HCT116 (cell line): ENCODE measurements around the gene NFATC1.

Experiments
- EZH2 ChIP-seq: fragments of 200-600 bp; sonication (generic); IDR thresholded peaks from 2 replicates; pipeline ENCODE4 v1.6.1; 2017; ENCODE audit warnings: antibody characterized with exemption, mixed run types
- EZH2phosphoT487 ChIP-seq: fragments of 200-600 bp; IDR thresholded peaks from 2 replicates; pipeline ENCODE4 v1.6.1; 2018; ENCODE audit warnings: antibody characterized with exemption, borderline replicate concordance
- FOSL1 ChIP-seq: IDR thresholded peaks from 2 replicates; pipeline ENCODE4 v1.6.1; 2012; ENCODE audit warnings: low read depth
- JUND ChIP-seq: IDR thresholded peaks from 2 replicates; pipeline ENCODE4 v1.6.1; 2012
- MAX ChIP-seq: IDR thresholded peaks from 2 replicates; pipeline ENCODE4 v1.6.1; 2012
- POLR2A ChIP-seq: IDR thresholded peaks from 2 replicates; pipeline ENCODE4 v1.7.0; 2011; ENCODE audit warnings: borderline replicate concordance; ENCODE audit not compliant: insufficient read depth, insufficient read length; ENCODE audit errors: extremely low read depth
- POLR2AphosphoS5 ChIP-seq: IDR thresholded peaks from 2 replicates; pipeline ENCODE4 v1.6.1; 2011; ENCODE audit warnings: mild to moderate bottlenecking, low read depth, low read length, moderate library complexity
- REST ChIP-seq: IDR thresholded peaks from 2 replicates; pipeline ENCODE4 v1.6.1; 2012; ENCODE audit warnings: low read depth
- SIN3A ChIP-seq: IDR thresholded peaks from 2 replicates; pipeline ENCODE4 v1.6.1; 2012; ENCODE audit warnings: low read depth
- ZFX ChIP-seq: fragments of 450-650 bp; IDR thresholded peaks from 2 replicates; pipeline ENCODE4 v1.6.1; 2017
- ZNF274 ChIP-seq: fragments of 200-500 bp; sonication (Bioruptor generic); IDR thresholded peaks from 2 replicates; pipeline ENCODE4 v1.6.1; 2014; ENCODE audit warnings: mild to moderate bottlenecking, low read depth, low read length, inconsistent platforms
- TF ChIP-seq, protein P1 (sequence below), 3 experiments: fragments of 200-600 bp in 1 of 3; sonication (generic) in 1 of 3; IDR thresholded peaks in 2 of 3; conservative IDR thresholded peaks in 1 of 3; 2 replicates each; pipeline ENCODE4 v1.5.1; 2012 to 2017; ENCODE audit warnings: low read depth in 2 of 3, low read length in 2 of 3, antibody characterized with exemption in 1 of 3, borderline replicate concordance in 1 of 3, control low read depth in 1 of 3, mild to moderate bottlenecking in 1 of 3, mixed read lengths in 1 of 3, mixed run types in 1 of 3, moderate library complexity in 1 of 3; ENCODE audit not compliant: insufficient read depth in 1 of 3

DNA sequence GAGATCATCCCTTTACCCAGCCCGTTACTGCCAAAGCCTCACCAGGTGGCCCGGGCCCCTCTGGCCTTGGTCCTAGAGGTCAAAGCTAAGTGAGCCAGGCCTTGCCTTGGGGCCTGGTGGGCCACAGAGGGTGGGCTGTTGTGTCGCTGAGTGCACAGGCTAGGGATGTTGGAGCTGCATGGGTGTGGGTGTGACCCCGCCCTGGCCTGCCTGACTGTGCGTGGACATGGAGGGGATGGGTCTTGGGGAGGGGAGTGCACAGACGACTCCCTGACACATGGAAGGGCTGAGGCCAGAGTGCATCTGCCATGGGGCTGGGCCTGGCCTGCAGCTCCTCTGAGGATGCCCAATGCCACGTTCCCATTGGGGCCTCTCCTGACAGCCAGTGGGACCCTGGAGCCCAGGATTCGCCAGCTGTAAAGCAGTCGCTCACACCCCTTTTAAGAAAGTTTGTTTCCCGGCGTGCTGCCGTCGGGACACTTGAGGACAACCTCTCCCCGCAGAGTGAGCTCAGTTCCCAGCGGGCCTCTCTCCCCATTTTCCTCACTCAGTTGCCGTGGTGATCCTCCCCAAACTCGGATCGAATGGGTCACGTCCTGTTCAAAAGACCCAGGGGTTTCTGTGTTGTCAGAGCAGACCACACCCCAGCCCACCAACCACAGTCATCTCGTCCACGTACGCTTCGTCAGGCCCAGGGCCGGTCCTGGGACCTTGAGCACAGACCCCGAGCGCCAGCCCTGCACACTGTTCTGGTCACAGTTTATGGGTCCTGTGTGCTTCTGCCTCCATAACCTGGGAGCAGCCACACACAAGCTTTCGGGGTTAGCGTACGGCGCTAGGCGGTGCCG, 93.5 kb downstream of the NFATC1 start:
- TF ChIP-seq ZNF274: no peak
- TF ChIP-seq, protein P1, sequence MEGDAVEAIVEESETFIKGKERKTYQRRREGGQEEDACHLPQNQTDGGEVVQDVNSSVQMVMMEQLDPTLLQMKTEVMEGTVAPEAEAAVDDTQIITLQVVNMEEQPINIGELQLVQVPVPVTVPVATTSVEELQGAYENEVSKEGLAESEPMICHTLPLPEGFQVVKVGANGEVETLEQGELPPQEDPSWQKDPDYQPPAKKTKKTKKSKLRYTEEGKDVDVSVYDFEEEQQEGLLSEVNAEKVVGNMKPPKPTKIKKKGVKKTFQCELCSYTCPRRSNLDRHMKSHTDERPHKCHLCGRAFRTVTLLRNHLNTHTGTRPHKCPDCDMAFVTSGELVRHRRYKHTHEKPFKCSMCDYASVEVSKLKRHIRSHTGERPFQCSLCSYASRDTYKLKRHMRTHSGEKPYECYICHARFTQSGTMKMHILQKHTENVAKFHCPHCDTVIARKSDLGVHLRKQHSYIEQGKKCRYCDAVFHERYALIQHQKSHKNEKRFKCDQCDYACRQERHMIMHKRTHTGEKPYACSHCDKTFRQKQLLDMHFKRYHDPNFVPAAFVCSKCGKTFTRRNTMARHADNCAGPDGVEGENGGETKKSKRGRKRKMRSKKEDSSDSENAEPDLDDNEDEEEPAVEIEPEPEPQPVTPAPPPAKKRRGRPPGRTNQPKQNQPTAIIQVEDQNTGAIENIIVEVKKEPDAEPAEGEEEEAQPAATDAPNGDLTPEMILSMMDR (IDR thresholded peaks at IDR 0.05 in 2 of 3, conservative IDR thresholded peaks at IDR 0.05 in 1 of 3; ENCODE audit: borderline replicate concordance in 1 of 3, insufficient read depth in 1 of 3, low read depth in 2 of 3, low read length in 2 of 3): no peak
- TF ChIP-seq EZH2phosphoT487: no peak
- TF ChIP-seq POLR2A: no peak
- TF ChIP-seq EZH2: no peak
- TF ChIP-seq POLR2AphosphoS5: no peak
- TF ChIP-seq JUND: no peak
- no peak for TF ChIP-seq REST
- no peak for TF ChIP-seq MAX
- TF ChIP-seq SIN3A: no peak
- TF ChIP-seq ZFX: no peak
- TF ChIP-seq FOSL1: no peak
